Measurements from ENCODE around the gene H3-3A.

DNA sequence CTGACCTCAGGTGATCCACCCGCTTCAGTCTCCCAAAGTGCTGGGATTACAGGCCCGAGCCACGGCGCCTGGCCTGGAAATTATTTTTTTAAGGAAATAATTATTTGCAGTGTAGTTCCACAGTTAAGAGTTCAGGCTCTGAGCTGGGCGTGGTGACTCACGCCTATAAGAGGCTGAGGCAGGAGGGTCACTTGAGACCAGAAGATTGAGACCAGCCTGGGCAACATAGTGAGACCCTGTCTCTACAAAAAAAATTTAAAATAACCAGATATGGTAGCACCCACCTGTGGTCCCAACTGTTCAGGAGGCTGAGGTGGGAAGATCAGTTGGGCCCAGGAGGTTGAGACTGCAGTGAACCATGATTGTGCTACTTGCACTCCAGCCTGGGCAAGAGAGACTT, 13.9 kb downstream of the H3-3A start:
- no peak for TF ChIP-seq CTCF (IDR thresholded peaks at IDR 0.05)
- no peak for TF ChIP-seq POLR2A (IDR thresholded peaks at IDR 0.05)
- no peak for TF ChIP-seq EP300 (IDR thresholded peaks at IDR 0.05; ENCODE audit: low read depth)
- TF ChIP-seq POLR2AphosphoS5 (IDR thresholded peaks at IDR 0.05) = no peak

Measured in transverse colon (tissue), 4 donors.